Measurements from ENCODE around the gene BCL2L12. TPM values are rescaled to one million over a fixed set of nuclear protein-coding genes. Genes with fewer than 3 reads are reported as not detected.

BCL2L12 gene
- total RNA-seq, 1 donor from 2014 or later, result 11.4 TPM

- Histone ChIP-seq H3K4me3 (no peak overlapping the region), H3K9me3 (replicated peaks) (no peaks in the 10 kb centered on the region), H3K27ac (replicated peaks) (no peak overlapping the region), H3K27me3 (ENCODE audit: low read depth) (no peaks in the 10 kb centered on the region), H3K4me1 (no peaks in the 10 kb centered on the region), H3K36me3 (peaks cover 100% of the 10 kb centered on the region)
- no peak for TF ChIP-seq CTCF (IDR thresholded peaks at IDR 0.05; ENCODE audit: borderline replicate concordance)
- intact Hi-C loops (cut with micrococcal nuclease), result no loop called here
- DNase-seq, result no peak
Measured at GRCh38 chr19:49658139-49658517, 7.6 kb upstream of the BCL2L12 start.

DNA sequence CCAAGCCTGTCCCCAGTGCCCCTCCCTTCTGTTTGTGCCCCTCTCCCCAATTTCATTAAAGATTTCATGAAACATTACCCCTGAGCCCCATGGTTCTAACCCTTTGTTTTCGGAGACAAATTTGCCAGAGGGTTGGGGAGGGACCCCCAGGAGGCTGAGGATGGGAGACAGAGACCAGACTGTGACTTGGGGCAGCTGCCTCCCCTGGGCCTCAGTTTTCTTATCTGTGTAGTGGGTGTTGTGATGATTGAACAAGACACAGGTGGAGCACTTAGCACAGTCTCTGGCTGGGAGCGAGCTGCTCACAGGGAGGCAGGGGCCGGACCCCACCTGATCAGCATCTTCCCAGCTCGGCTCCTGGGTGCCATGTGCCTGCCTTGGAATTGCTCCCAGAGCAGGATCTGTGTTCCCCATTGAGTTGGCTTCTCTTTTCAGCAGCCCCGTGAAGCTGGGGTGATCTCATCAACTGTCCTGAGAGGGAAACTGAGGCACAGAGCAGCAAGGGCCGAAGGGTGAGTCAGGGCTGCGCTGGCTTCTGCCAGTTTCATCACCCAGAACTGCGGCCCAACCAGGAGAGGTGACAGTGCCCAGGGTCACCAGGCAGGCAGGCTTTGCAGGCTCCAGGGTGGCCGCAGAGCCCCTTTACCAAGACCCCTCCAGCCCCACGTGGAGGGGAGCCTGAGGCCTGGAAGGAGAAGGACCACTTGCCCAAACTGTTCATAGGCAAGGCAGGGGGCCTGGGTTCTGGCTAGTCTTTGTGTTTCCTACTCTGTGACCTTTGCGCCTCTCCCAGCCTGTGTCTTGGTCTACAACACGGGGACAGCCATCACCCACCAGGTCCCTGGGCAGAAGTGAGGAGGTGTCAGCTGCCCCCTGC is 6.9 kb upstream of the BCL2L12 start:
- intact Hi-C loops (cut with micrococcal nuclease), result no loop called here
- H3K27ac ChIP-seq (replicated peaks), result no peak overlapping the region
- no peak for DNase-seq
- H3K27me3 ChIP-seq (ENCODE audit: low read depth), result no peaks in the 10 kb centered on the region
- H3K9me3 ChIP-seq (replicated peaks), result no peaks in the 10 kb centered on the region
- TF ChIP-seq CTCF (IDR thresholded peaks at IDR 0.05; ENCODE audit: borderline replicate concordance), result no peak
- no peak overlapping the region for H3K4me3 ChIP-seq
- H3K4me1 ChIP-seq, result peaks cover 3% of the 10 kb centered on the region
- H3K36me3 ChIP-seq, result peaks cover 94% of the 10 kb centered on the region

GRCh38 chr19:49660338-49660961 is 5.3 kb upstream of the BCL2L12 start:
- no peaks in the 10 kb centered on the region for H3K9me3 ChIP-seq (replicated peaks)
- TF ChIP-seq CTCF (IDR thresholded peaks at IDR 0.05; ENCODE audit: borderline replicate concordance), result no peak
- H3K4me1 ChIP-seq, result peaks cover 19% of the 10 kb centered on the region
- DNase-seq, result no peak
- intact Hi-C loops (cut with micrococcal nuclease), result no loop called here
- H3K36me3 ChIP-seq, result peaks cover 77% of the 10 kb centered on the region
- no peaks in the 10 kb centered on the region for H3K27me3 ChIP-seq (ENCODE audit: low read depth)
- H3K4me3 ChIP-seq, result no peak overlapping the region
- H3K27ac ChIP-seq (replicated peaks), result no peak overlapping the region

GRCh38 chr19:49662011-49662410 is 3.7 kb upstream of the BCL2L12 start:
- H3K9me3 ChIP-seq (replicated peaks), result no peaks in the 10 kb centered on the region
- no peak overlapping the region for H3K4me3 ChIP-seq
- no peaks in the 10 kb centered on the region for H3K27me3 ChIP-seq (ENCODE audit: low read depth)
- no peak for TF ChIP-seq CTCF (IDR thresholded peaks at IDR 0.05; ENCODE audit: borderline replicate concordance)
- H3K36me3 ChIP-seq, result peaks cover 62% of the 10 kb centered on the region
- no peak overlapping the region for H3K27ac ChIP-seq (replicated peaks)
- DNase-seq, result no peak
- intact Hi-C loops (cut with micrococcal nuclease), result no loop called here
- peaks cover 32% of the 10 kb centered on the region for H3K4me1 ChIP-seq

- peaks cover 32% of the 10 kb centered on the region for H3K4me1 ChIP-seq
- no peaks in the 10 kb centered on the region for H3K9me3 ChIP-seq (replicated peaks)
- H3K27me3 ChIP-seq (ENCODE audit: low read depth), result no peaks in the 10 kb centered on the region
- intact Hi-C loops (cut with micrococcal nuclease), result no loop called here
- H3K4me3 ChIP-seq, result no peak overlapping the region
- no peak for TF ChIP-seq CTCF (IDR thresholded peaks at IDR 0.05; ENCODE audit: borderline replicate concordance)
- peaks cover 49% of the 10 kb centered on the region for H3K36me3 ChIP-seq
- no peak overlapping the region for H3K27ac ChIP-seq (replicated peaks)
- DNase-seq, result no peak
Measured at GRCh38 chr19:49663224-49663623, 2.5 kb upstream of the BCL2L12 start.
